ENCODE measurements around the gene RPS2. TPM values are rescaled to one million over a fixed set of nuclear protein-coding genes. Genes with fewer than 3 reads are reported as not detected.

Gene RPS2
- total and polyA plus RNA-seq, 4 experiments from 2014 or later: 2,828 to 6,826 (median 4,638) TPM

DNA sequence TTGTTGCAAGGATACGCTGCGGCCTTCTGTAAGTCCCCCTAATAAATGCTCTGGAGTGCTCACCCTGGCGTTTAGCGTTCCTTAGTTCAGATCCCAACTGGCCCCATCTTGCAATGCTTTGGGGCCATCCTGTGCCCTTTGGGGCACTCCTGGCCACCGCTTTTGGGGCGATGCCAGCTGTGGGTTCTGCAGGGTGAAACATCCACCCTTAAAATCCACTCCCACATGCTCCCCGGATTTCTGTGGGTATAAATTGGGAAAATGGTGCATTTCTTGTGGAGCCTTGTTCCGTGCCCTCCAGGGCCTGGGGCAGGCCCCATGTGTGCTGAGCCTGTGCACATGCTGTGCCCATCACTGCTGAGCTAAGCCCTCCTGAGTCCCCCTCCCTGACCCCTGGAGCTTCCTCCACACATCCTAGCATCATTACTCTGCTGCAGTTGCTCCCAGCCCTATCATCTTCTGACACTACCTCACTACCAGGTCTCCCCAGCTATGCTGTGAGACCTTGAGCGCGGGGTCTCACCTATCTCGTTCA is 27.6 kb downstream of the RPS2 start:
- H3K4me1 ChIP-seq (ENCODE audit: insufficient read depth, low read length): peaks cover 8% of the 10 kb centered on the region
- H3K4me3 ChIP-seq (ENCODE audit: low read length in 2 of 2): no peak overlapping the region
- Mint-ChIP-seq H3K9me3 (no peaks in the 10 kb centered on the region), H3K36me3 (peaks cover 0 to 11% of the 10 kb centered on the region in 2 donors), H3K27ac (no peak overlapping the region), H3K27me3 (no peaks in the 10 kb centered on the region), H3K4me1 (peaks cover 0 to 8% (median 1%) of the 10 kb centered on the region in 4 donors), H3K4me3 (no peak overlapping the region)
- DNase-seq: no peak
- H3K36me3 ChIP-seq (ENCODE audit: insufficient read depth, low read length): peaks cover 15% of the 10 kb centered on the region
- no peak overlapping the region for H3K27ac ChIP-seq (ENCODE audit: low read depth, low read length)
- ChIA-PET POLR2A (ENCODE audit: partially characterized antibody) (no interaction called here), CTCF (ENCODE audit: partially characterized antibody) (no interaction called here)
- H3K27me3 ChIP-seq (ENCODE audit: insufficient read depth, low read length): no peaks in the 10 kb centered on the region
- intact Hi-C loops (cut with micrococcal nuclease): no loop called here
- H3K9me3 ChIP-seq (ENCODE audit: control insufficient read depth in 1 of 2, low read length in 2 of 2): no peaks in the 10 kb centered on the region

DNA sequence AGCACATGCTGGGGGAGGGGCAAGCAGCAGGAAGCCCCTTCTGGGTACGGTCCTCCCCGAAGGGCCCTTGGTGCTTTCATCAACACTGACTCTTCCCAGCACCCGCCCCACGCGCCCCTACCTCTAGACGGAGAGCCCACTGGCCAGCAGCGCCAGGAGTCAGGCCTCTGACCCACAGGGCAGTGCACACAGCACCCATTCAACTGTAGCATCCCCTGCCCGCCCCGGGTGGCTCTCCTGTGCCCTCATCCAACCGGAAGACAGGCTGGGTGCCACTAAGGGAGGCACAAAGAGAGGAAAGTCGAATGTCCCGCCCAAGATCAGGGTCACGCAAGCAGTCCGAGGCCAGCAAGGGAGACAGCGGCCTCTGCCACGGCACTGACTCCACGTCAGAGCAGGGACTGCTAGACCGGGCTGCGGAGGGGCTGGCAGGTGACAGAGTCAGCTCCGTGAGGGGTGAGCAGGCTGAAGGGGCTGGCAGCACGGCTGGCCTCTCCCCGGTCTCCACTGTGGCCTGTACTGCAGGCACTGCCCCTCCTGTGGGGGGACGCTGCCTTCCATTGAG is 31.4 kb downstream of the RPS2 start:
- H3K4me3 Mint-ChIP-seq: no peak overlapping the region
- no peak for DNase-seq
- H3K36me3 Mint-ChIP-seq: peaks cover 0 to 3% of the 10 kb centered on the region in 2 donors
- Histone ChIP-seq H3K4me3 (ENCODE audit: low read length in 2 of 2) (no peak overlapping the region), H3K9me3 (ENCODE audit: control insufficient read depth in 1 of 2, low read length in 2 of 2) (no peaks in the 10 kb centered on the region), H3K36me3 (ENCODE audit: insufficient read depth, low read length) (peaks cover 3% of the 10 kb centered on the region), H3K27me3 (ENCODE audit: insufficient read depth, low read length) (no peaks in the 10 kb centered on the region), H3K27ac (ENCODE audit: low read depth, low read length) (no peak overlapping the region), H3K4me1 (ENCODE audit: insufficient read depth, low read length) (peaks cover 6% of the 10 kb centered on the region)
- CTCF ChIA-PET (ENCODE audit: partially characterized antibody): no interaction called here
- intact Hi-C loops (cut with micrococcal nuclease): no loop called here
- H3K4me1 Mint-ChIP-seq: peaks cover 2 to 4% (median 3%) of the 10 kb centered on the region in 4 donors
- POLR2A ChIA-PET (ENCODE audit: partially characterized antibody): no interaction called here
- no peak overlapping the region for H3K27ac Mint-ChIP-seq
- no peaks in the 10 kb centered on the region for H3K9me3 Mint-ChIP-seq
- no peaks in the 10 kb centered on the region for H3K27me3 Mint-ChIP-seq

GRCh38 chr16:1932050-1933028 is 32.3 kb downstream of the RPS2 start:
- Mint-ChIP-seq H3K27me3 (no peaks in the 10 kb centered on the region), H3K4me3 (no peak overlapping the region), H3K4me1 (peaks cover 2 to 4% (median 4%) of the 10 kb centered on the region in 4 donors), H3K9me3 (no peaks in the 10 kb centered on the region), H3K36me3 (no peaks in the 10 kb centered on the region), H3K27ac (no peak overlapping the region)
- Histone ChIP-seq H3K36me3 (ENCODE audit: insufficient read depth, low read length) (no peaks in the 10 kb centered on the region), H3K9me3 (ENCODE audit: control insufficient read depth in 1 of 2, low read length in 2 of 2) (no peaks in the 10 kb centered on the region), H3K27me3 (ENCODE audit: insufficient read depth, low read length) (no peaks in the 10 kb centered on the region), H3K27ac (ENCODE audit: low read depth, low read length) (no peak overlapping the region), H3K4me1 (ENCODE audit: insufficient read depth, low read length) (peaks cover 6% of the 10 kb centered on the region), H3K4me3 (ENCODE audit: low read length in 2 of 2) (no peak overlapping the region)
- POLR2A ChIA-PET (ENCODE audit: partially characterized antibody): no interaction called here
- CTCF ChIA-PET (ENCODE audit: partially characterized antibody): no interaction called here
- intact Hi-C loops (cut with micrococcal nuclease): no loop called here
- DNase-seq: no peak

GRCh38 chr16:1930338-1930720 is 34.3 kb downstream of the RPS2 start:
- no peak overlapping the region for H3K27ac Mint-ChIP-seq
- Histone ChIP-seq H3K27ac (ENCODE audit: low read depth, low read length) (no peak overlapping the region), H3K9me3 (ENCODE audit: control insufficient read depth in 1 of 2, low read length in 2 of 2) (no peaks in the 10 kb centered on the region), H3K4me1 (ENCODE audit: insufficient read depth, low read length) (peaks cover 6% of the 10 kb centered on the region), H3K4me3 (ENCODE audit: low read length in 2 of 2) (no peak overlapping the region), H3K36me3 (ENCODE audit: insufficient read depth, low read length) (no peaks in the 10 kb centered on the region), H3K27me3 (ENCODE audit: insufficient read depth, low read length) (no peaks in the 10 kb centered on the region)
- H3K4me3 Mint-ChIP-seq: no peak overlapping the region
- H3K4me1 Mint-ChIP-seq: peaks cover 2 to 4% (median 4%) of the 10 kb centered on the region in 4 donors
- H3K27me3 Mint-ChIP-seq: no peaks in the 10 kb centered on the region
- ChIA-PET CTCF (ENCODE audit: partially characterized antibody) (interaction anchor here (0.7 kb wide), 1 partner anchor 1945 kb away, joined by 3 read pairs; no protein-coding TSS in a partner anchor), POLR2A (ENCODE audit: partially characterized antibody) (no interaction called here)
- peak in 1 of 5 donors; percentile 40 for DNase-seq
- intact Hi-C loops (cut with micrococcal nuclease): no loop called here
- H3K36me3 Mint-ChIP-seq: no peaks in the 10 kb centered on the region
- no peaks in the 10 kb centered on the region for H3K9me3 Mint-ChIP-seq

DNA sequence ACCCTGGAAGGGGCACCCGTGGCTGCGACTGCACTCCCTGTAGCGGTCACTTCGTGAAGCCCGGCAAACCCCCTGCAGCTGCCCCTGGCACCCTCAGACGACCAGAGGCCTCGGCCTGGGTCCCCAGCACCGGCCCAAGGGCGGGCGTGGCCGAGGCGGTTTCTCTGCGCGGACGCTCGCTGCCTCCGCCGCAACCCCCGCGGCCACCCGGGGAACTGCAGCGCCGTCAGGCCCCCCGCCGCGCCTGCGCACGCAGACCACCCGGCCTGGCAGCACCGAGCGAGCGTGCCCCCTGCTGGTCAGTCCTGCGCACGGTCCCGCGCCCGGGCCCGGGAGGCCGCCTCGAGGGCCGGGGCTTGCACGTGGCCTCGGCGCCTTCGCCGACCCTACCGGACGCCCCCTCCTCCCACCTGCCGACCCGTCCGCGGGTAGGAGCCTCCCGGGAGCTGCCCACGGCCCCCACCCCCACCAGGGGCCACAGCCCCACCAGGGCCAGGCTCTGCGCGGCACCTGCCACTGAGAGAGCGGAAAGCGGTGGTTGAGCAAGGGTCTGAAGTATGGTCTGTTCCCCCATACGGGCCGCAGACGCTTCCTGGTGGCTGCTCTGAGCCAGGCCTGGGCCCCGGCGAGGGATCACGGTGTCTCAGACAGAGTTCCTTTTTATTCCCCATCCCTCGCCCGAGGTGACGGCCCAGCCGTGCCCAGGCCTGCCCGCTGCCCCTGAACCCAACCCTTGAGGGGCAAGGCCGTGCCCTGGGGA is 34.9 kb downstream of the RPS2 start:
- Histone ChIP-seq H3K9me3 (ENCODE audit: control insufficient read depth in 1 of 2, low read length in 2 of 2) (no peaks in the 10 kb centered on the region), H3K4me1 (ENCODE audit: insufficient read depth, low read length) (peaks cover 6% of the 10 kb centered on the region), H3K4me3 (ENCODE audit: low read length in 2 of 2) (peak overlapping the region in 1 of 2 donors; percentile 28), H3K27ac (ENCODE audit: low read depth, low read length) (peak overlapping the region; percentile 13), H3K36me3 (ENCODE audit: insufficient read depth, low read length) (no peaks in the 10 kb centered on the region), H3K27me3 (ENCODE audit: insufficient read depth, low read length) (no peaks in the 10 kb centered on the region)
- no peak overlapping the region for H3K27ac Mint-ChIP-seq
- H3K27me3 Mint-ChIP-seq: no peaks in the 10 kb centered on the region
- ChIA-PET CTCF (ENCODE audit: partially characterized antibody) (interaction anchor here (0.7 to 1.7 kb wide), 7 partner anchors 10 to 147 kb away, joined by 3 to 8 read pairs (median 4); partner anchors contain the start of genes NUBP2 and SPSB3), POLR2A (ENCODE audit: partially characterized antibody) (interaction anchor here (0.6 to 1.3 kb wide), 6 partner anchors 14 to 566 kb away, joined by 3 to 7 read pairs (median 4); partner anchors contain the start of genes FAHD1, HAGH, MSRB1 and RPS2)
- peak overlapping the region in 4 of 8 donors; percentile 39 to 68 (median 52) for H3K4me3 Mint-ChIP-seq
- no peaks in the 10 kb centered on the region for H3K9me3 Mint-ChIP-seq
- intact Hi-C loops (cut with micrococcal nuclease): loop anchor here (1.0 to 10.0 kb wide), 4 partner anchors 66 to 625 kb away; partner anchors contain the start of genes MRPS34 and UBE2I
- H3K36me3 Mint-ChIP-seq: no peaks in the 10 kb centered on the region
- H3K4me1 Mint-ChIP-seq: peaks cover 2 to 4% (median 4%) of the 10 kb centered on the region in 4 donors
- peak; percentile 82 to 92 (median 90) for DNase-seq

- intact Hi-C loops (cut with micrococcal nuclease): loop anchor here (1.0 to 10.0 kb wide), 4 partner anchors 66 to 624 kb away; partner anchors contain the start of genes MRPS34 and UBE2I
- H3K36me3 Mint-ChIP-seq: no peaks in the 10 kb centered on the region
- Histone ChIP-seq H3K4me1 (ENCODE audit: insufficient read depth, low read length) (peaks cover 6% of the 10 kb centered on the region), H3K27me3 (ENCODE audit: insufficient read depth, low read length) (no peaks in the 10 kb centered on the region), H3K27ac (ENCODE audit: low read depth, low read length) (peak overlapping the region; percentile 13), H3K36me3 (ENCODE audit: insufficient read depth, low read length) (no peaks in the 10 kb centered on the region), H3K4me3 (ENCODE audit: low read length in 2 of 2) (peak overlapping the region in 1 of 2 donors; percentile 28), H3K9me3 (ENCODE audit: control insufficient read depth in 1 of 2, low read length in 2 of 2) (no peaks in the 10 kb centered on the region)
- POLR2A ChIA-PET (ENCODE audit: partially characterized antibody): interaction anchor here (0.6 to 1.3 kb wide), 7 partner anchors 14 to 566 kb away, joined by 3 to 7 read pairs (median 3); partner anchors contain the start of genes FAHD1, HAGH, MSRB1 and RPS2
- CTCF ChIA-PET (ENCODE audit: partially characterized antibody): interaction anchor here (0.7 to 1.7 kb wide), 10 partner anchors 9 to 147 kb away, joined by 3 to 8 read pairs (median 4); partner anchors contain the start of genes NUBP2 and SPSB3
- H3K4me3 Mint-ChIP-seq: peak overlapping the region; percentile 69 to 85 (median 80)
- H3K4me1 Mint-ChIP-seq: peaks cover 2 to 4% (median 4%) of the 10 kb centered on the region in 4 donors
- DNase-seq: peak in 1 of 5 donors; percentile 39
- no peaks in the 10 kb centered on the region for H3K27me3 Mint-ChIP-seq
- H3K9me3 Mint-ChIP-seq: no peaks in the 10 kb centered on the region
- H3K27ac Mint-ChIP-seq: peak overlapping the region in 5 of 7 donors; percentile 38 to 70 (median 44)
These were observed 35.5 kb downstream of the RPS2 start for GRCh38 chr16:1929105-1929504.

Measured in CD4-positive, alpha-beta memory T cell (primary cell).